ENCODE measurements around the gene MAPK8IP3.

MAPK8IP3 gene

GRCh38 chr16:1677942-1678499, 28.0 kb upstream of the MAPK8IP3 start, which contains the start of gene JPT2:
TSS of gene JPT2 (plus strand) at chr16:1678279. CDS start at chr16:1678313, 34 bp downstream.
- Histone ChIP-seq H3K4me1 (peaks cover 59% of the 10 kb centered on the region), H3K36me3 (peaks cover 67% of the 10 kb centered on the region), H3K4me2 (peak within 1 kb of the TSS; percentile 85), H3K27me3 (no peaks in the 10 kb centered on the region), H3K9ac (peak within 1 kb of the TSS; percentile 92), H4K20me1 (peaks cover 62% of the 10 kb centered on the region), H3K27ac (peak within 1 kb of the TSS; percentile 90), H3K9me3 (no peaks in the 10 kb centered on the region), H3K4me3 (peak within 1 kb of the TSS; percentile 84)
- no peak for TF ChIP-seq Cebpa-rat (IDR thresholded peaks at IDR 0.05)

- peaks cover 67% of the 10 kb centered on the region for H4K20me1 ChIP-seq
- no peak for TF ChIP-seq Cebpa-rat (IDR thresholded peaks at IDR 0.05)
- no peaks in the 10 kb centered on the region for H3K9me3 ChIP-seq
- peak overlapping the region; percentile 92 for H3K9ac ChIP-seq
- H3K27ac ChIP-seq: peak overlapping the region; percentile 90
- peaks cover 67% of the 10 kb centered on the region for H3K36me3 ChIP-seq
- peak overlapping the region; percentile 84 for H3K4me3 ChIP-seq
- H3K27me3 ChIP-seq: no peaks in the 10 kb centered on the region
- H3K4me2 ChIP-seq: peak overlapping the region; percentile 85
- H3K4me1 ChIP-seq: peaks cover 59% of the 10 kb centered on the region
Observed at GRCh38 chr16:1678500-1679098, 27.4 kb upstream of the MAPK8IP3 start.

GRCh38 chr16:1680361-1680760, 25.6 kb upstream of the MAPK8IP3 start:
- Histone ChIP-seq H3K27ac (no peak overlapping the region), H3K4me3 (no peak overlapping the region), H4K20me1 (peaks cover 85% of the 10 kb centered on the region), H3K9ac (peak overlapping the region; percentile 92; the same call in 1 of the 2 replicates), H3K9me3 (no peaks in the 10 kb centered on the region), H3K27me3 (no peaks in the 10 kb centered on the region), H3K4me1 (peaks cover 57% of the 10 kb centered on the region), H3K4me2 (peak overlapping the region; percentile 85), H3K36me3 (peaks cover 67% of the 10 kb centered on the region)
- TF ChIP-seq Cebpa-rat (IDR thresholded peaks at IDR 0.05): no peak

- no peak overlapping the region for H3K4me3 ChIP-seq
Observed at GRCh38 chr16:1681032-1681431, 25.0 kb upstream of the MAPK8IP3 start.

GRCh38 chr16:1687427-1688316, 18.3 kb upstream of the MAPK8IP3 start:
- no peak for TF ChIP-seq Cebpa-rat (IDR thresholded peaks at IDR 0.05)
- H3K4me1 ChIP-seq: no peaks in the 10 kb centered on the region
- H3K27ac ChIP-seq: no peak overlapping the region
- H3K4me3 ChIP-seq: no peak overlapping the region
- no peak overlapping the region for H3K4me2 ChIP-seq
- H3K9me3 ChIP-seq: no peaks in the 10 kb centered on the region
- H3K27me3 ChIP-seq: no peaks in the 10 kb centered on the region
- no peak overlapping the region for H3K9ac ChIP-seq
- H3K36me3 ChIP-seq: peaks cover 100% of the 10 kb centered on the region
- peaks cover 99% of the 10 kb centered on the region for H4K20me1 ChIP-seq

More at GRCh38 chr16:1681032-1681431, 25.0 kb upstream of the MAPK8IP3 start:
- Histone ChIP-seq H3K27me3 (no peaks in the 10 kb centered on the region), H3K9ac (peak overlapping the region; percentile 92; the same call in 1 of the 2 replicates), H3K4me2 (peak overlapping the region; percentile 85), H3K9me3 (no peaks in the 10 kb centered on the region), H4K20me1 (peaks cover 89% of the 10 kb centered on the region), H3K27ac (peak overlapping the region; percentile 38; the same call in 1 of the 2 replicates), H3K4me1 (peaks cover 50% of the 10 kb centered on the region), H3K36me3 (peaks cover 67% of the 10 kb centered on the region)
- no peak for TF ChIP-seq Cebpa-rat (IDR thresholded peaks at IDR 0.05)

- Histone ChIP-seq H3K4me2 (no peak overlapping the region), H4K20me1 (peaks cover 99% of the 10 kb centered on the region), H3K27me3 (no peaks in the 10 kb centered on the region), H3K4me3 (no peak overlapping the region), H3K27ac (no peak overlapping the region), H3K36me3 (peaks cover 100% of the 10 kb centered on the region), H3K9ac (no peak overlapping the region), H3K4me1 (no peaks in the 10 kb centered on the region), H3K9me3 (no peaks in the 10 kb centered on the region)
- TF ChIP-seq Cebpa-rat (IDR thresholded peaks at IDR 0.05): no peak
Observed at GRCh38 chr16:1688807-1689560, 17.0 kb upstream of the MAPK8IP3 start.

- Histone ChIP-seq H4K20me1 (peaks cover 99% of the 10 kb centered on the region), H3K4me3 (no peak overlapping the region), H3K27ac (no peak overlapping the region), H3K27me3 (no peaks in the 10 kb centered on the region), H3K4me2 (no peak overlapping the region), H3K9ac (no peak overlapping the region), H3K36me3 (peaks cover 100% of the 10 kb centered on the region), H3K9me3 (no peaks in the 10 kb centered on the region), H3K4me1 (no peaks in the 10 kb centered on the region)
- TF ChIP-seq Cebpa-rat (IDR thresholded peaks at IDR 0.05): no peak
Observed at GRCh38 chr16:1689853-1690252, 16.1 kb upstream of the MAPK8IP3 start.

GRCh38 chr16:1690810-1691209, 15.2 kb upstream of the MAPK8IP3 start:
- H3K9me3 ChIP-seq: no peaks in the 10 kb centered on the region
- no peak for TF ChIP-seq Cebpa-rat (IDR thresholded peaks at IDR 0.05)
- H3K27ac ChIP-seq: no peak overlapping the region
- peaks cover 99% of the 10 kb centered on the region for H4K20me1 ChIP-seq
- no peak overlapping the region for H3K4me2 ChIP-seq
- no peaks in the 10 kb centered on the region for H3K4me1 ChIP-seq
- H3K9ac ChIP-seq: no peak overlapping the region
- no peak overlapping the region for H3K4me3 ChIP-seq
- no peaks in the 10 kb centered on the region for H3K27me3 ChIP-seq
- H3K36me3 ChIP-seq: peaks cover 100% of the 10 kb centered on the region

- TF ChIP-seq Cebpa-rat (IDR thresholded peaks at IDR 0.05): no peak
- Histone ChIP-seq H3K36me3 (peaks cover 100% of the 10 kb centered on the region), H3K27ac (no peak overlapping the region), H4K20me1 (peaks cover 99% of the 10 kb centered on the region), H3K27me3 (no peaks in the 10 kb centered on the region), H3K9me3 (no peaks in the 10 kb centered on the region), H3K4me2 (no peak overlapping the region), H3K4me3 (no peak overlapping the region), H3K4me1 (no peaks in the 10 kb centered on the region), H3K9ac (no peak overlapping the region)
Observed at GRCh38 chr16:1691276-1691675, 14.7 kb upstream of the MAPK8IP3 start.
